ENCODE data around the gene STAB1.
A peak's percentile ranks its signal among the peaks of the same experiment; 100 is the strongest.

STAB1 gene

DNA sequence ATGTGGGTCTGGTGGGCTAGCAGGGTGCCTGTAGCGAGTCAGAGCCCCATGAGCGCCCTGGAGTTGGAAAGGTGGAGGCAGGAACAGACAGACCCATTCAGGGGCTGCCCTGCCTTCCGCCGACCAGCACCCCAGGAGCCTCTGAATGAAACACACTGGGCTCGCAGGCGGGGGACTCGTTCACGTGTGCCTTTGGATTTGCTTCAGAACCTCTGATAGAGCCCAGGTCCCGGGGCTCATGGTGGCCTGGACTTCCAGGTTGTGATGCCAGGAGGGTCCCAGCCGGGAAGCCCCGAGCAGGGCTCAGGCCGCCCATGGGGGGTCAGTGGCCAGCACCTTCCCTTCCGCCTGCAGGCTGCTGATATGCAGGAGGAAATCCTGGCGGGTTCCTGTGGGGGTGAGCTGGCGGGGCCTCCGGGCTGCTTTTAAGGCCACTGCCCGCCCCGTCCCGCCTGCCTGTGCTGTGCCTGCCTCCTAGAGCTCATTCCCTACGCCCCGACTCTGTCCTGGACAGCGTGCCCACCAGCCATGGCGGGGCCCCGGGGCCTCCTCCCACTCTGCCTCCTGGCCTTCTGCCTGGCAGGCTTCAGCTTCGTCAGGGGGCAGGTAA lies at the start of gene STAB1:
STAB1 (plus strand) TSS at position 453 of the 610 bp plus-strand sequence; CDS start at position 529, 76 bp downstream.
- no peak for DNase-seq (ENCODE audit: low spot score)

DNA sequence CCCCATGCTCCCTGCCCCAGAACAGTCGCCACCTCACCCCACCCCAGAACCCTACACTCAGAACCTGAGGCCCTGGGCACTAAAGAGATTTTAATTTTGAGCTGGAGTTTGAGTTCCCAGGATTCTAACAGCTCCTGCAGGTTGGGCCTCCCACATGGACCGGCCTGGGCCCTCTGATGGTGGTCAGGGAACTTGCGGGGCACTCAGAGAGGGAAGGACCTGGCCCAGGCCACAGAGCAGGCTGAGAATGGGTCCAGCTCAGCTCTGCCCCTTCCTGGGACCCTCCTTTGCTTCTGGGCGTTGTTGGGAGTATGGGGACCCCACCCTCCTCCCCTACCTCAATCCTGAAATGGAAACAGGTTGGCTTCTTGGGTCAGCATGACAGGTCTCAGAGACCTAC lies 49.1 kb upstream of the STAB1 start:
- no peak for DNase-seq (ENCODE audit: low spot score)

GRCh38 chr3:52446631-52447511 lies 48.3 kb upstream of the STAB1 start:
- DNase-seq (ENCODE audit: low spot score) = peak; percentile 77

GRCh38 chr3:52447512-52448355 lies 47.4 kb upstream of the STAB1 start:
- no peak for DNase-seq (ENCODE audit: low spot score)

DNA sequence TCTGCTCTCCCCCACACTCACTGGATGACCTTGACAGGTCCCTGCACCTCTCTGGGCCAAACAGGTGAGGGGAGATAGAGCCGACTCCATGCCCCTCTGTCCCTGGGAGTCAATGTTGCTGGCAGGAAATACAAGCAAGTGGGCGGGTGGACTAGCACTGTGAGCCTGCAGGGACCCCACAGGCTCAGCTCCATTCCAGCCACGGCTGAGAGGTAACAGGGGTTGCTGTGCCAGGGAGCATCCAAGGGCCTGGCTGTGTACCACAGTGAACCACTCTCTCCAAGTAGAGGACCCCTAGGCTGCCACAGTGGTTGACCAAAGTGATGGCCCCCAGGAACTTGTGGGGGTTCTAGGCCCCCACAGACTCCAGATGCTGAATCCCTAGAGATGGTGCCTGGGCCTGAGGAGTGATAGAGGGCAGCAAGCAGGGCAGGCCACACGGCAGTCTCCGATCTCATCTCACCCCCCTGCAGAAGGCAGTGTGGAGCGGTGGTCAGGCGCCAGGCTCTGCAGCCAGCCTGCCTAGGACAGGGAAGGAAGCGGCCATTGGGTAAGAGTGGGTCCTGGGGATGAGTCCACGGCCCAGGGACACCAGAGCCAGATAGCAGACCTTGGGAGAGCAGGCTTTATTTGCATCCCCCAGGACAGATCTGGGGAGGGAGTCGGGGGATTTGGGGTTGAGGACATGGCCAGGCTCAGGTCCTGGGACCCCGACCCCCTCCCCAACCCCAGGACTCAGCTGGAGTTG lies 44.5 kb upstream of the STAB1 start:
- no peak for DNase-seq (ENCODE audit: low spot score)

GRCh38 chr3:52451237-52452083 lies 43.7 kb upstream of the STAB1 start:
- DNase-seq (ENCODE audit: low spot score) = no peak

- DNase-seq (ENCODE audit: low spot score) = no peak
Observed at GRCh38 chr3:52452126-52452525, 43.0 kb upstream of the STAB1 start.

DNA sequence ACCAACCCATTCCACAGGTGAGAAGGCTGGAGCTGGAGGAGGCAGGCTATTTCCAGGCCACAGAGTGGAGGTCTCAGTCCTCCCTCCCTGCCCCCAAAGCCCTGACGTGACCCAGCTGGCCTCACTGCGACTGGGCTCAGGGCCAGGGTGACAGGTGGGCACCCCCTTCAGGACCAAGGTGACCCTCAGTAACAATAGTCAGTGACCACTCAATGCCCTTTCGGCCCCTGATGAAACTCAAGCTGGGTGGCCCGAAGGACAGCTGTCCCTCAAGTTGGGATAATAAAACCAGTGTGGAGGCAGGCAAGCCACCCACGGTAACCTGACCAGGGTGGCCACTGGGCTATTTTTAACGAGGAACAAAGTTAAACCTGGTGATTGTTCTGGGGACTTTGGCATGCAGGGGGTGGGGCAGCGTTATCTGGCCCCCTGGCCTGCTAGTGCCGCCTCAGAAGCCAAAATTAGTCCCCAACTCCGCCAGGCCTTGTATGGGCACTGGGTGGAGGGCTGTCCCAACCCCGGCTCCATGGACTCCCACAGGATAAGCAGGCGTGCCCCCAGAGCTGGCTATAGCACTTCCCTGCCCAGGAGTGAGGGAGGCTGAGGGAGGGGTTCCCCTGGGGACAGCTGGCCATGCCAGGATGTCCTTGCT lies 42.4 kb upstream of the STAB1 start:
- no peak for DNase-seq (ENCODE audit: low spot score)

GRCh38 chr3:52453496-52454249 lies 41.5 kb upstream of the STAB1 start, which contains the start of gene TNNC1:
Gene TNNC1 (minus strand): TSS chr3:52454041. CDS start chr3:52454015, 26 bp downstream.
- DNase-seq (ENCODE audit: low spot score) = peak; percentile 53

- no peak for DNase-seq (ENCODE audit: low spot score)
Observed at GRCh38 chr3:52454250-52454937, 40.7 kb upstream of the STAB1 start.

DNA sequence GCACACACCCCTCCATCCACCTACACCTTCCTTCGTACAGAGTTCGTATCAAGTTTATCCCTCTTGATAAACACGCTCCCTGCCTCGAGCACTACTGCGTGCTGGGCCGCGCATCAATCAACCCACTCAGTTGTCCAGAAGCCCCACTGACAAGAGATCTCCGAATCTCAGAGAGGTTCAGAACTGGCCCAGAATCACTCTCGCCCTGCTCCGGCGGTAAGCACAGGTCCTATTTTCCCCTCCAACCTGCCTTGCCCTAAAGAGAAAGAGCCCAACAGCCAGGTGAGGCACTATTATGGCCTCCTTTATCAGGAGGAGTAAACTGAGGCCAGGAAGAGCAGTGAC lies 40.2 kb upstream of the STAB1 start:
- no peak for DNase-seq (ENCODE audit: low spot score)

GRCh38 chr3:52455283-52456168 lies 39.6 kb upstream of the STAB1 start, which contains the start of gene NISCH:
Gene NISCH (plus strand): TSS chr3:52455604. CDS start chr3:52455642, 38 bp downstream.
- DNase-seq (ENCODE audit: low spot score) = peak; percentile 95

DNA sequence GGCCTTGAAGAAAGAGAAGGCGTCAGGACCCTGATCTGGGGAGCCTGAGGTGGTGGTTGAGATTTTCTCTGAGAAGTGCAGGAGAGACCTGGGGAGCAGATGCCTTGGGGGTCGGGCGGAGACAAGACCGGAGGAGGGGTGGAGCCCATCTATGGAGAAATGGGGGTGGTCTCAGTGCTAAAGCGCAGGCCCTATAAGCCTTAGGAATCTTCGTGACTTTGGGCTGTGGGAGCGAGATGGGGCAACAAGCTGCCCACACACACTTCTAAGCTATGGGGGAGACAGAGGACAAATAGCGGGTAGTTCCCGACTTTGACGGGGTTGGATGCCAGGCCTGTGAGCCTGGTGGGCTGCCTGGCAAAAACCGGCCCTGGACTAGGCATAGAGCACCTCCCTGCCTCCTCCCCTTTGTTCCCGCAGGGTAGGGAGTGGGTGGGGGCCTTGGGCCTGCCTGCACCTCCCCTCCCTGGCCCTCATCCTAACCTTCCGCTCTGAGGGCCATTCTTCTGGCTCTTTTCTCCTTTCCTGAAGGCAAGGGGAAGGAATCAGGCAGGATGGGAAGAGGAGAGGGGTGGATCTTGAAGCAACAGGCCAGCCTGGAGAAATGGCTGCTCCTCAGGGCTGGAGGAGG lies 38.9 kb upstream of the STAB1 start:
- peak; percentile 73 for DNase-seq (ENCODE audit: low spot score)

- DNase-seq (ENCODE audit: low spot score) = no peak
Observed at GRCh38 chr3:52456800-52457183, 38.3 kb upstream of the STAB1 start.

GRCh38 chr3:52458031-52458760 lies 36.9 kb upstream of the STAB1 start:
- DNase-seq (ENCODE audit: low spot score) = no peak

GRCh38 chr3:52458770-52459545 lies 36.2 kb upstream of the STAB1 start:
- no peak for DNase-seq (ENCODE audit: low spot score)

All from AG20443 (cell line).